ENCODE data around the gene CCAR1. TPM values are rescaled to one million over a fixed set of nuclear protein-coding genes. Genes with fewer than 3 reads are reported as not detected.
"Not testable (repeated sequence)": the region's sequence is repeated elsewhere in the genome, so short reads cannot be mapped to it uniquely, and the experiment has no call there.

The CCAR1 gene
- total and polyA plus RNA-seq, 7 experiments from 2014 or later: 31.7 to 89.5 (median 87.7) TPM

DNA sequence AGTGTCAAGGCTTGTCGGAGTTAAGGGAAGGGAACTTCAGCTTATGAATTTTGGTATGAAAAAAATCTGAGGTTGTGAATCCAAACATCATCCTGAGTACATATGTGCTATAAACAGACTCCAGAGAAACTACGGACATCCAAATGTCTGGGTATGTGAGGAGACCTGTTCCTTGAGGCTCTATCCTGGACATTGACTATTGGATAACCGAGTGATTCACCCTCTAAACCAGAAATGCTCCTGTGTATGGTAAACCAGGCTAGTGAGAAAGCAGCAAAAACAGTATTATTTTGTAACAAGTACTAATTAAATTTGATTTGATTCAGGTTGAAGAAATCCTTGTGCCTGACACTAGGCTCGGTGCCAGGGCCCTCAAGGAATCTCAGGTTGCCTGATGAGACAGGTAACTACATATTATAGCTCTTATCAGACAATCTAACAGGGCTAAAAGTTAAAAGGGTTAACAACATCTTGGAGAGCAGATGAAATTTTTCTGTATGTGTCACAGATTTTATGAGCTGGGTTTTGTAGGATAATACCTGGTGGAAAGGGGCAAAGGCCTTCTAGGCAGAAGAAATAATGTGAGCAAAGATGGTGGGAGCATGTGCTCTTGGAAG lies 95.9 kb downstream of the CCAR1 start:
- H3K27me3 Mint-ChIP-seq: no peaks in the 10 kb centered on the region
- CTCF ChIA-PET: no interaction called here
- H3K27ac Mint-ChIP-seq: no peak overlapping the region
- no peak overlapping the region for H3K4me3 Mint-ChIP-seq
- POLR2A ChIA-PET: interaction anchor here (1.1 kb wide), 1 partner anchor 10 kb away, joined by 3 read pairs; the partner anchor contains the start of gene STOX1
- Histone ChIP-seq H3K27me3 (ENCODE audit: control insufficient read depth in 2 of 2, insufficient read depth in 2 of 2, low read length in 2 of 2) (no peaks in the 10 kb centered on the region), H3K36me3 (ENCODE audit: control insufficient read depth in 2 of 3, insufficient read depth in 3 of 3, low read length in 3 of 3) (no peaks in the 10 kb centered on the region), H3K4me1 (ENCODE audit: control insufficient read depth in 2 of 2, insufficient read depth in 2 of 2, low read length in 2 of 2) (no peaks in the 10 kb centered on the region), H3K9me3 (ENCODE audit: control insufficient read depth in 2 of 3, low read length in 3 of 3) (no peaks in the 10 kb centered on the region), H3K27ac (ENCODE audit: low read depth, low read length) (no peak overlapping the region), H3K4me3 (ENCODE audit: low read length) (no peak overlapping the region)
- no peaks in the 10 kb centered on the region for H3K9me3 Mint-ChIP-seq
- peaks cover 0 to 3% (median 0%) of the 10 kb centered on the region in 5 donors for H3K36me3 Mint-ChIP-seq
- H3K4me1 Mint-ChIP-seq: no peaks in the 10 kb centered on the region
- intact Hi-C loops (cut with micrococcal nuclease): no loop called here
- ATAC-seq (no peak), DNase-seq (no peak)

DNA sequence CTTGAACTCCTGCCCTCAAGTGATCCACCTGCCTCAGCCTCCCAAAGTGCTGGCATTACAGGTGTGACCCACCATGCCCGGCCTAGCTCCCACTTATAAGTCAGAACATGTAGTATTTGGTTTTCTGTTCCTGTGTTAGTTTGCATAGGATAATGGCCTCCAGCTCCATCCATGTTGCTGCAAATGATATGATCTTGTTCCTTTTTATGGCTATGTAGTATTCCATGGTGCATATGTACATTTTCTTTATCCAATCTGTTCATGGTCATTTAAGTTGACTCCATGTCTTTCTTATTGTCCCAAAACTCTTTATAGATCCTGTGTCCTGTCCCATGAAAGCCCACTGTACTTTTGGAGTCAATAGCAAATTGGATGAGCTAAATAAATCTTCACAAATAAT lies 99.3 kb downstream of the CCAR1 start:
- H3K27me3 Mint-ChIP-seq; H3K4me3 ChIP-seq (ENCODE audit: low read length); H3K4me1 Mint-ChIP-seq; H3K4me1 ChIP-seq (ENCODE audit: control insufficient read depth in 2 of 2, insufficient read depth in 2 of 2, low read length in 2 of 2); DNase-seq; H3K27me3 ChIP-seq (ENCODE audit: control insufficient read depth in 2 of 2, insufficient read depth in 2 of 2, low read length in 2 of 2); H3K27ac ChIP-seq (ENCODE audit: low read depth, low read length); H3K4me3 Mint-ChIP-seq; ATAC-seq; H3K27ac Mint-ChIP-seq; H3K36me3 ChIP-seq (ENCODE audit: control insufficient read depth in 2 of 3, insufficient read depth in 3 of 3, low read length in 3 of 3); H3K36me3 Mint-ChIP-seq; H3K9me3 ChIP-seq (ENCODE audit: control insufficient read depth in 2 of 3, low read length in 3 of 3); intact Hi-C loops (cut with micrococcal nuclease); CTCF ChIA-PET; H3K9me3 Mint-ChIP-seq: not testable (repeated sequence)
- POLR2A ChIA-PET: interaction anchor here (0.5 kb wide), 1 partner anchor 507 kb away, joined by 3 read pairs; no protein-coding TSS in a partner anchor

DNA sequence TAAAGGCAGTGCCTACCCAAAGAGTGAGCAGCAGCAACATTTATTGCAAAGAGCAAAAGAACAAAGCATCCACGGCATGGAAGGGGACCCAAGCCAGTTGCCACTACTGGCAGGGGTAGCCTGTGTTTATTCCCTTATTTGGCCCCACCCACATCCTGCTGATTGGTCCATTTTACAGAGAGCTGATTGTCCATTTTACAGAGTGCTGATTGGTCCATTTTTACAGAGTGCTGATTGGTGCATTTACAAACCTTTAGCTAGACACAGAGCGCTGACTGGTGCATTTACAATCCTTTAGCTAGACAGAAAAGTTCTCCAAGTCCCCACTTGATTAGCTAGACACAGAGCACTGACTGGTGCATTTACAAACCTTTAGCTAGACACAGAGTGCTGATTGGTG lies 101.6 kb downstream of the CCAR1 start:
- H3K4me3 ChIP-seq (ENCODE audit: low read length); H3K4me3 Mint-ChIP-seq; CTCF ChIA-PET; intact Hi-C loops (cut with micrococcal nuclease); H3K27me3 Mint-ChIP-seq; H3K36me3 Mint-ChIP-seq; H3K27me3 ChIP-seq (ENCODE audit: control insufficient read depth in 2 of 2, insufficient read depth in 2 of 2, low read length in 2 of 2); DNase-seq; H3K27ac ChIP-seq (ENCODE audit: low read depth, low read length); H3K9me3 Mint-ChIP-seq; H3K4me1 ChIP-seq (ENCODE audit: control insufficient read depth in 2 of 2, insufficient read depth in 2 of 2, low read length in 2 of 2); POLR2A ChIA-PET; ATAC-seq; H3K9me3 ChIP-seq (ENCODE audit: control insufficient read depth in 2 of 3, low read length in 3 of 3); H3K27ac Mint-ChIP-seq; H3K36me3 ChIP-seq (ENCODE audit: control insufficient read depth in 2 of 3, insufficient read depth in 3 of 3, low read length in 3 of 3): not testable (repeated sequence)
- H3K4me1 Mint-ChIP-seq: peaks cover 0 to 13% (median 7%) of the 10 kb centered on the region in 7 donors

DNA sequence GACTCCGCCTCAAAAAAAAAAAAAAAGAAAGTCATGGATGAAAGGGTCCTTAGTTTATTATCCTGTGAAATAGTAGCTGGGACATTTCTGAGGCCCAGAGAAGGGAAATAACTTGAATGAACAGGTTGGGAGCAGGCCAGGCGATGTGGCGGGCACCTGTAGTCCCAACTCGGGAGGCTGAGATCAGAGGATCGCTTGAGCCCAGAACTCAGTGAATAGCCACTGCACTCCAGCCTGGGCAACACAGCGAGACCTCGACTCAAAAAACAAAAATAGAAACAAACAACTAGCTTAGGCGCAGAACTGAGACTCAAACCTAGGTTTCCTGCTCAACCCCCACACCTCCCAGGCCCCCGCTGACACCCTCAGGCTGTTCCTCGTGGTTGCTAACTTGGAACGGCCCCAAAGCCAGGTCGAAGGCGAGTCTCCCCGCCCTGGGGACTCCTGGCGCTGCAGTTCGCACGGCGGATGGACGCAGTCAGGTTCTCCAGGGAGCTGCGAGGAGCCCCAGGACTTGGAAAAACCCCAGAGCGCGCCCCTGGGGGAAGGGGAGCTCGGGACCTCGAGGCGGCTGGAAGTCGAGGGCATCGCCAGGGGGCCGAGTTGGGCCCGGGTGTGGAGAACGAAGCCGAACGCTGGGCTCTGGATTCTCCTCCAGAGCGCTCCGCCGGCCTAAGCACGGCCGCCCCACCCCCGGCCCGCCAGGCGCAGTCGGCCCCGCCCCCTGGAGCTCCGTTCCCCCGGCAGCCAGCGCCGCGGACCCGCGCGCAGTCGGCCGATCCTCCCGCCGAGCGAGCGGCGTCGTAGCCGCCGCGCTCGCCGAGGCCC lies 105.9 kb downstream of the CCAR1 start, which contains the start of gene STOX1:
Gene STOX1, plus strand, starts transcription at position 768 of the 828 bp plus-strand sequence. CDS start 93 bp downstream, outside the sequence.
- CTCF ChIA-PET: interaction anchor here (0.8 kb wide), 1 partner anchor 276 kb away, joined by 3 read pairs; no protein-coding TSS in a partner anchor

DNA sequence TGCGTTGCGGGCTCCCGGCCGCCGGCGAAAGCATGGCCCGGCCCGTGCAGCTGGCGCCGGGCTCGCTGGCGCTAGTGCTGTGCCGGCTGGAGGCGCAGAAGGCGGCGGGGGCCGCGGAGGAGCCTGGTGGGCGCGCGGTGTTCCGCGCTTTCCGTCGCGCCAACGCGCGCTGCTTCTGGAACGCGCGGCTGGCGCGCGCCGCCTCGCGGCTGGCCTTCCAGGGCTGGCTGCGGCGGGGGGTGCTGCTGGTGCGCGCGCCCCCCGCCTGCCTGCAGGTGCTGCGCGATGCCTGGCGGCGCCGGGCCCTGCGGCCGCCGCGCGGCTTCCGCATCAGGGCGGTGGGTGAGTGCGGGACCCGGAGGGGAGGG lies 106.5 kb downstream of the CCAR1 start:
- not testable (repeated sequence) for H3K36me3 Mint-ChIP-seq; H3K27ac ChIP-seq (ENCODE audit: low read depth, low read length); H3K9me3 Mint-ChIP-seq; H3K27me3 ChIP-seq (ENCODE audit: control insufficient read depth in 2 of 2, insufficient read depth in 2 of 2, low read length in 2 of 2); H3K4me3 ChIP-seq (ENCODE audit: low read length); H3K4me3 Mint-ChIP-seq; H3K36me3 ChIP-seq (ENCODE audit: control insufficient read depth in 2 of 3, insufficient read depth in 3 of 3, low read length in 3 of 3); H3K9me3 ChIP-seq (ENCODE audit: control insufficient read depth in 2 of 3, low read length in 3 of 3); DNase-seq; H3K27ac Mint-ChIP-seq
- H3K4me1 ChIP-seq (ENCODE audit: control insufficient read depth in 2 of 2, insufficient read depth in 2 of 2, low read length in 2 of 2): peaks cover 5 to 18% of the 10 kb centered on the region in 2 donors
- intact Hi-C loops (cut with micrococcal nuclease): loop anchor here (2.0 to 5.0 kb wide), 2 partner anchors 73 to 75 kb away; partner anchors contain the start of gene DDX50 (in 2 of the 2)
- ChIA-PET CTCF (interaction anchor here (0.8 kb wide), 1 partner anchor 277 kb away, joined by 3 read pairs; no protein-coding TSS in a partner anchor), POLR2A (interaction anchor here (0.6 to 2.7 kb wide), 3 partner anchors 11 to 106 kb away, joined by 3 to 10 read pairs (median 4); partner anchors contain the start of gene CCAR1)
- Mint-ChIP-seq H3K4me1 (peaks cover 0 to 33% (median 25%) of the 10 kb centered on the region in 7 donors), H3K27me3 (peaks cover 0 to 30% (median 0%) of the 10 kb centered on the region in 5 donors)
- peak; percentile 74 for ATAC-seq

More for the DNA sequence above, 105.9 kb downstream of the CCAR1 start, which contains the start of gene STOX1:
- peak; percentile 30 to 76 (median 60) for DNase-seq
- peaks cover 5 to 18% of the 10 kb centered on the region in 2 donors for H3K4me1 ChIP-seq (ENCODE audit: control insufficient read depth in 2 of 2, insufficient read depth in 2 of 2, low read length in 2 of 2)
- peak within 1 kb of the TSS; percentile 61 for H3K27ac ChIP-seq (ENCODE audit: low read depth, low read length)
- peak within 1 kb of the TSS; percentile 69 to 85 (median 81) for H3K4me3 Mint-ChIP-seq
- H3K4me3 ChIP-seq (ENCODE audit: low read length): peak within 1 kb of the TSS; percentile 74
- H3K36me3 ChIP-seq (ENCODE audit: control insufficient read depth in 2 of 3, insufficient read depth in 3 of 3, low read length in 3 of 3): no peaks in the 10 kb centered on the region
- peaks cover 0 to 1% (median 0%) of the 10 kb centered on the region in 11 donors for H3K9me3 Mint-ChIP-seq
- H3K9me3 ChIP-seq (ENCODE audit: control insufficient read depth in 2 of 3, low read length in 3 of 3): no peaks in the 10 kb centered on the region
- peaks cover 0 to 33% (median 25%) of the 10 kb centered on the region in 7 donors for H3K4me1 Mint-ChIP-seq
- intact Hi-C loops (cut with micrococcal nuclease): loop anchor here (2.0 to 5.0 kb wide), 2 partner anchors 74 to 75 kb away; partner anchors contain the start of gene DDX50 (in 2 of the 2)
- H3K27me3 Mint-ChIP-seq: peaks cover 0 to 28% (median 0%) of the 10 kb centered on the region in 5 donors
- H3K36me3 Mint-ChIP-seq: no peaks in the 10 kb centered on the region
- peak; percentile 76 for ATAC-seq
- peak within 1 kb of the TSS in 6 of 9 donors; percentile 19 to 90 (median 56) for H3K27ac Mint-ChIP-seq
- H3K27me3 ChIP-seq (ENCODE audit: control insufficient read depth in 2 of 2, insufficient read depth in 2 of 2, low read length in 2 of 2): no peaks in the 10 kb centered on the region
- POLR2A ChIA-PET: interaction anchor here (0.6 to 2.7 kb wide), 4 partner anchors 10 to 106 kb away, joined by 3 to 10 read pairs (median 4); partner anchors contain the start of gene CCAR1

DNA sequence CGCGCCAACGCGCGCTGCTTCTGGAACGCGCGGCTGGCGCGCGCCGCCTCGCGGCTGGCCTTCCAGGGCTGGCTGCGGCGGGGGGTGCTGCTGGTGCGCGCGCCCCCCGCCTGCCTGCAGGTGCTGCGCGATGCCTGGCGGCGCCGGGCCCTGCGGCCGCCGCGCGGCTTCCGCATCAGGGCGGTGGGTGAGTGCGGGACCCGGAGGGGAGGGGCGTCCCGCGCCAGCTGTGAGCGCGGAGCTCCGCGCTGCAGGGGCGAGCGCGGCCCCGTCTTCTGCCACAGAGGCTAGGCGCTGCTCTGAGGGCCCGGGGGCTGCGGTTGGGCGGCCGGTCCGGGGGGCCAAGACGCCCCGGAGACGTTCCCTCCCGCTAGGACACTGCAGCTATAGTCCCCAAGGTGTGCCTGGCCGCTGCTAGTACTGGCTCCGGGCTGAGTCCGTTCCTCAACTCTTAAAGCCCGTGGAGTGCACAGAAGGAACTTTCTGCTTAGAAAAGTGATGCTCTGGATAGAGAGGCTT lies 107.1 kb downstream of the CCAR1 start:
- Mint-ChIP-seq H3K27ac (peak overlapping the region in 4 of 9 donors; percentile 18 to 64 (median 36)), H3K27me3 (peaks cover 0 to 30% (median 0%) of the 10 kb centered on the region in 5 donors), H3K4me3 (peak overlapping the region; percentile 42 to 82 (median 70)), H3K4me1 (peaks cover 0 to 33% (median 25%) of the 10 kb centered on the region in 7 donors)
- H3K4me3 ChIP-seq (ENCODE audit: low read length): peak overlapping the region; percentile 37
- DNase-seq (peak; percentile 10 to 30 (median 14)), ATAC-seq (peak; percentile 79)
- H3K36me3 ChIP-seq (ENCODE audit: control insufficient read depth in 2 of 3, insufficient read depth in 3 of 3, low read length in 3 of 3); H3K9me3 Mint-ChIP-seq; H3K36me3 Mint-ChIP-seq; H3K9me3 ChIP-seq (ENCODE audit: control insufficient read depth in 2 of 3, low read length in 3 of 3); CTCF ChIA-PET; H3K27me3 ChIP-seq (ENCODE audit: control insufficient read depth in 2 of 2, insufficient read depth in 2 of 2, low read length in 2 of 2); H3K27ac ChIP-seq (ENCODE audit: low read depth, low read length): not testable (repeated sequence)
- intact Hi-C loops (cut with micrococcal nuclease): loop anchor here in 1 of 2 donors (2.0 to 5.0 kb wide), 2 partner anchors 74 to 107 kb away; partner anchors contain the start of genes CCAR1 and DDX50
- H3K4me1 ChIP-seq (ENCODE audit: control insufficient read depth in 2 of 2, insufficient read depth in 2 of 2, low read length in 2 of 2): peaks cover 5 to 18% of the 10 kb centered on the region in 2 donors
- POLR2A ChIA-PET: interaction anchor here (2.7 kb wide), 1 partner anchor 72 kb away, joined by 10 read pairs; no protein-coding TSS in a partner anchor
